H1 (cell line): Measurements from ENCODE around the gene PPP1R10. TPM values are rescaled to one million over a fixed set of nuclear protein-coding genes. Genes with fewer than 3 reads are reported as not detected.

Source experiments
- CTCF ChIA-PET: fragments of 300-600 bp; sonication (Branson Sonifier 250); formaldehyde crosslinking; loops from one replicate; lab custom pipeline; 2021; ENCODE audit not compliant: partially characterized antibody; lab: Charles Lee
- POLR2A ChIA-PET: fragments of 300-600 bp; sonication (Branson Sonifier 250); formaldehyde crosslinking; loops from one replicate; lab custom pipeline; 2021; ENCODE audit warnings: inconsistent platforms; ENCODE audit not compliant: partially characterized antibody; lab: Charles Lee
- DNase-seq, 2 experiments: peaks; one replicate each; pipeline versions ENCODE4 v3.0.0 to v3.0.0-alpha.2; 2010 to 2022; ENCODE audit warnings: low spot score in 2 of 2, low read depth in 1 of 2, mixed read lengths in 1 of 2
- FAIRE-seq: peaks from 2 replicates; lab custom pipeline; 2011; peaks lifted over from hg19 to GRCh38; lab: Jason Lieb, UNC
- H2AFZ ChIP-seq: 2 replicates; pipeline ENCODE4 v1.8.1; 2012; ENCODE audit warnings: low read length, inconsistent platforms
- H2AK5ac ChIP-seq: 2 replicates; pipeline ENCODE4 v1.6.1; 2013; ENCODE audit warnings: low read depth, low read length
- H2BK120ac ChIP-seq: replicated peaks from 2 replicates; pipeline ENCODE3; 2013; ENCODE audit warnings: low read depth, low read length, inconsistent platforms
- H2BK12ac ChIP-seq: 2 replicates; pipeline ENCODE4 v1.6.1; 2013; ENCODE audit warnings: low read depth, low read length
- H2BK15ac ChIP-seq: 2 replicates; pipeline ENCODE4 v1.6.1; 2013; ENCODE audit warnings: low read length
- H2BK20ac ChIP-seq: 2 replicates; pipeline ENCODE4 v1.6.1; 2013; ENCODE audit warnings: low read length
- H2BK5ac ChIP-seq: 2 replicates; pipeline ENCODE4 v1.6.1; 2013; ENCODE audit warnings: low read depth, low read length
- H3K14ac ChIP-seq: 2 replicates; pipeline ENCODE4 v1.6.1; 2013; ENCODE audit warnings: inconsistent platforms; ENCODE audit not compliant: insufficient read length
- H3K18ac ChIP-seq: 2 replicates; pipeline ENCODE4 v1.6.1; 2013; ENCODE audit warnings: low read length; ENCODE audit errors: extremely low read depth
- H3K23ac ChIP-seq: 2 replicates; pipeline ENCODE4 v1.6.1; 2013; ENCODE audit warnings: inconsistent platforms; ENCODE audit not compliant: insufficient read length
- H3K23me2 ChIP-seq: 2 replicates; pipeline ENCODE4 v1.6.1; 2013; ENCODE audit warnings: low read depth, low read length
- H3K27ac ChIP-seq: 2 replicates; pipeline ENCODE4 v1.6.1; 2011; ENCODE audit warnings: low read depth, low read length, inconsistent platforms
- H3K27me3 ChIP-seq, 4 experiments: replicated peaks in 1 of 4; 1 replicate in 1 of 4; 2 replicates in 3 of 4; pipeline versions ENCODE4 v1.6.1 to v1.8.1; 2011 to 2013; ENCODE audit warnings: low read length in 3 of 4, mild to moderate bottlenecking in 3 of 4, inconsistent platforms in 2 of 4, mixed read lengths in 2 of 4, moderate library complexity in 1 of 4; ENCODE audit not compliant: control insufficient read depth in 3 of 4, insufficient read depth in 3 of 4; ENCODE audit errors: extremely low read depth in 1 of 4
- H3K36me3 ChIP-seq, 4 experiments: 2 replicates each; pipeline versions ENCODE4 v1.6.1 to v1.8.1; 2011 to 2013; ENCODE audit warnings: mild to moderate bottlenecking in 4 of 4, low read length in 3 of 4, moderate library complexity in 2 of 4, control low read depth in 1 of 4, inconsistent platforms in 1 of 4; ENCODE audit not compliant: insufficient read depth in 4 of 4, control insufficient read depth in 2 of 4
- H3K4ac ChIP-seq: replicated peaks from 2 replicates; pipeline ENCODE3; 2013; ENCODE audit warnings: low read length, low read depth, mixed read lengths, inconsistent platforms; ENCODE audit not compliant: insufficient read length
- H3K4me1 ChIP-seq, 4 experiments: replicated peaks in 1 of 4; 1 replicate in 1 of 4; 2 replicates in 3 of 4; pipeline versions ENCODE4 v1.6.1 to v1.8.1; 2011 to 2013; ENCODE audit warnings: low read length in 3 of 4, inconsistent platforms in 2 of 4, mixed read lengths in 1 of 4; ENCODE audit not compliant: insufficient read depth in 4 of 4, control insufficient read depth in 3 of 4
- H3K4me2 ChIP-seq, 2 experiments: 2 replicates each; pipeline versions ENCODE4 v1.6.1 to v1.8.1; 2011 to 2013; ENCODE audit warnings: low read depth in 2 of 2, low read length in 2 of 2, control low read depth in 1 of 2, inconsistent platforms in 1 of 2, mild to moderate bottlenecking in 1 of 2; ENCODE audit not compliant: insufficient read depth in 1 of 2
- H3K4me3 ChIP-seq, 4 experiments: fragments of 200-600, 300-600 bp in 1 of 4; sonication (generic), shearing (Covaris generic), sonication (Bioruptor Twin) in 1 of 4; 2 replicates each; pipeline versions ENCODE4 v1.5.1 to v1.8.1; 2011 to 2016; ENCODE audit warnings: low read length in 4 of 4, low read depth in 3 of 4, control low read depth in 2 of 4, inconsistent platforms in 2 of 4, mild to moderate bottlenecking in 2 of 4, mixed read lengths in 1 of 4, moderate library complexity in 1 of 4; ENCODE audit not compliant: insufficient read depth in 2 of 4; ENCODE audit errors: extremely low read depth in 1 of 4
- H3K56ac ChIP-seq: replicated peaks from 2 replicates; pipeline ENCODE3; 2013; ENCODE audit warnings: low read depth, mild to moderate bottlenecking, mixed read lengths, low read length, inconsistent platforms; ENCODE audit not compliant: insufficient read length
- H3K79me1 ChIP-seq: 2 replicates; pipeline ENCODE4 v1.6.1; 2013; ENCODE audit warnings: low read depth, low read length, control low read depth
- H3K79me2 ChIP-seq, 2 experiments: 2 replicates each; pipeline versions ENCODE4 v1.6.1 to v1.8.1; 2012 to 2013; ENCODE audit warnings: low read length in 2 of 2, mild to moderate bottlenecking in 2 of 2, inconsistent platforms in 1 of 2; ENCODE audit not compliant: insufficient read depth in 2 of 2, control insufficient read depth in 1 of 2
- H3K9ac ChIP-seq, 4 experiments: replicated peaks in 1 of 4; 1 replicate in 1 of 4; 2 replicates in 3 of 4; pipeline versions ENCODE4 v1.6.1 to v1.8.1; 2011 to 2013; ENCODE audit warnings: low read depth in 3 of 4, low read length in 3 of 4, control low read depth in 2 of 4, mild to moderate bottlenecking in 2 of 4, moderate library complexity in 2 of 4, inconsistent platforms in 1 of 4; ENCODE audit errors: extremely low read depth in 1 of 4
- H3K9me3 ChIP-seq, 2 experiments: 2 replicates each; pipeline versions ENCODE4 v1.6.1 to v1.8.1; 2012 to 2013; ENCODE audit warnings: mild to moderate bottlenecking in 2 of 2, moderate library complexity in 2 of 2, control low read depth in 1 of 2, inconsistent platforms in 1 of 2, low read depth in 1 of 2, low read length in 1 of 2, mixed read lengths in 1 of 2; ENCODE audit not compliant: insufficient read depth in 2 of 2
- H4K20me1 ChIP-seq, 2 experiments: replicated peaks in 1 of 2; 2 replicates each; pipeline versions ENCODE3 to v1.8.1; 2011 to 2013; ENCODE audit warnings: inconsistent platforms in 2 of 2, low read length in 2 of 2, mild to moderate bottlenecking in 1 of 2; ENCODE audit not compliant: insufficient read depth in 2 of 2, control insufficient read depth in 1 of 2
- H4K5ac ChIP-seq: 2 replicates; pipeline ENCODE4 v1.6.1; 2013; ENCODE audit warnings: low read length, low read depth, mixed read lengths, inconsistent platforms; ENCODE audit not compliant: insufficient read length
- H4K8ac ChIP-seq: 2 replicates; pipeline ENCODE4 v1.8.0; 2013; ENCODE audit warnings: mild to moderate bottlenecking, moderate library complexity, low read length, inconsistent platforms; ENCODE audit not compliant: insufficient read depth; ENCODE audit errors: extremely low read depth
- H4K91ac ChIP-seq: replicated peaks from 2 replicates; pipeline ENCODE3; 2013; ENCODE audit warnings: low read length, mixed read lengths, inconsistent platforms; ENCODE audit not compliant: insufficient read length
- CHD1 ChIP-seq: IDR thresholded peaks from 2 replicates; pipeline ENCODE4 v1.6.1; 2012; ENCODE audit warnings: low read depth, low read length, improper control_type of control experiment
- EP300 ChIP-seq, 2 experiments: IDR thresholded peaks; 1 replicate in 1 of 2; 2 replicates in 1 of 2; pipeline ENCODE4 v1.6.1; 2011 to 2012; ENCODE audit warnings: low read depth in 2 of 2, low read length in 2 of 2, mild to moderate bottlenecking in 2 of 2, borderline replicate concordance in 1 of 2, inconsistent platforms in 1 of 2, moderate library complexity in 1 of 2
- GABPA ChIP-seq: IDR thresholded peaks from 2 replicates; pipeline ENCODE4 v1.6.1; 2011; ENCODE audit warnings: mild to moderate bottlenecking, low read length, moderate library complexity, borderline replicate concordance; ENCODE audit not compliant: insufficient read depth
- GTF2F1 ChIP-seq: IDR thresholded peaks from 2 replicates; pipeline ENCODE4 v1.6.1; 2012; ENCODE audit warnings: low read depth, low read length, improper control_type of control experiment, borderline replicate concordance
- NRF1 ChIP-seq: IDR thresholded peaks from 2 replicates; pipeline ENCODE4 v1.6.1; 2011; ENCODE audit warnings: mild to moderate bottlenecking, low read depth, low read length, improper control_type of control experiment
- POLR2AphosphoS5 ChIP-seq: IDR thresholded peaks from 2 replicates; pipeline ENCODE4 v1.6.1; 2011; ENCODE audit warnings: low read depth, low read length
- SIRT6 ChIP-seq: IDR thresholded peaks from one replicate; pipeline ENCODE4 v1.7.1; 2012; ENCODE audit warnings: low read length, inconsistent platforms
- SIX5 ChIP-seq: IDR thresholded peaks from 2 replicates; pipeline ENCODE4 v1.6.1; 2011; ENCODE audit warnings: mild to moderate bottlenecking, low read depth, low read length
- SP1 ChIP-seq: IDR thresholded peaks from 2 replicates; pipeline ENCODE4 v1.6.1; 2011; ENCODE audit warnings: low read depth, low read length
- TBP ChIP-seq: IDR thresholded peaks from 2 replicates; pipeline ENCODE4 v1.6.1; 2011; ENCODE audit warnings: low read depth, low read length, improper control_type of control experiment
- ZNF274 ChIP-seq: IDR thresholded peaks from 2 replicates; pipeline ENCODE4 v1.7.0; 2012; ENCODE audit warnings: low read length, borderline replicate concordance; ENCODE audit errors: extremely low read depth
- WGBS, 2 experiments: shearing (Covaris generic) in 1 of 2; methylation state at CpG; one replicate each; pipeline versions ENCODE4 v1.1.6 to v1.1.7; 2013 to 2015; ENCODE audit warnings: low lambda C conversion rate in 2 of 2, mixed read lengths in 2 of 2, inconsistent platforms in 1 of 2, low coverage in 1 of 2, missing lambda C conversion rate in 1 of 2; ENCODE audit not compliant: insufficient replicate concordance in 2 of 2, insufficient coverage in 1 of 2, insufficient read length in 1 of 2; ENCODE audit errors: extremely low coverage in 1 of 2, missing lambda C conversion rate in 1 of 2; 5-methylcytosine and 5-hydroxymethylcytosine counted together
- polyA plus RNA-seq, 7 experiments: library from polyadenylated mRNA; depleted of rRNA in 3 of 7; stranded (reverse) in 5 of 7; unstranded in 2 of 7; fragments of >200 nt in 5 of 7; fragments of 200-250 nt in 2 of 7; gene quantifications; 1 replicate in 5 of 7; 2 replicates in 1 of 7; 4 replicates in 1 of 7; pipeline versions ENCODE4 v1.2.1 to v1.2.3, GENCODE V29; 2011 to 2013; ENCODE audit warnings: missing spikeins in 2 of 7, mixed read lengths in 2 of 7
- total RNA-seq: library from RNA; stranded (reverse); fragmentation: NEBNext Ultra II Directional; extraction: Animal tissue kit (Norgen Biotek cat#: 25700); gene quantifications from 2 replicates; pipeline ENCODE4 v1.2.1, GENCODE V29; 2021

PPP1R10 gene
- total and polyA plus RNA-seq, 2 of the 8 experiments (the other 6 are each of a cell fraction or from before 2014, with no cell fraction given), result 23.9 to 89.1 TPM

DNA sequence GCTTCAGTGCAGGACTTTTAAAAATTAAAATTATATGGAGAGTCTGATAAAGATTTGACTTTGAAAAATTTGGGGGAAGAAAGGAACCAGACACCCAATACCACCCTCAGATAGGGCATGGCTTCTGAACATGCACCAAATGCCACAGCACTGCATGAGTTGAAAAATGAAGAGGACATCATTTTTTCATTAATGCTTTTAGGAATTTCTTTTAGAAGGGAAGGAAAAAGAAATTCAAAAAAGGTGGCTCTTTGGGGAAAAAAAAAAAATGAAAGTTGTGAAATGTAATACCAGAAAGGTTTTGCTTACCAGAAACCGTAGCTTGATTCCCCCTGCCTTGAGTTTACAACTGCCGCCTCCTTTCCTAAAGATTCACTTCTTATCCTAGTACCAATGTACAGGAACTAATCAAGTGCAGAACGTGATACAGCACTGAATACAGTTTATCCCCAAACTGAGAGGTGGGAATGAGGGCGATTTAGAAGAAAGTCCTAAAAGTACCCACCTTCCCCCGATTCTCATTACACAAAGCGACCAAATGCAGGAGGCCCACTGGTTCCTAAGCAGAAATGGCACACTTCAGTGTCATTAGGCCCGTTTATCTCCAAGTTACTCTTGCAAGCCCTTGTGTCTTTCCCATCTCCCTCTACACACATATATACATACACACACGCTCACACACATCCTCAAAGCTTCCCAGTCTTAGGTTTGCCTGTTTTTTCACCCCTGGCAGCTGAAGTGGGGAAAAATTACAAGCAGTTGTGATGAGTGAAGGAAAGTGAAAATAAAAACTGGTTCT, 2.8 kb downstream of the PPP1R10 start:
- no peaks in the 10 kb centered on the region for H3K9me3 ChIP-seq
- H2AK5ac ChIP-seq, result 0 out of 2 replicates have a peak overlapping the region, but pooled peaks have one; percentile 34
- peaks cover 6 to 48% (median 19%) of the 10 kb centered on the region in 4 experiments for H3K36me3 ChIP-seq
- H3K4me3 ChIP-seq, result peak overlapping the region; percentile 31 to 90 (median 44); a peak in 7 of 8 replicates
- H3K4me1 ChIP-seq, result peaks cover 0 to 6% (median 4%) of the 10 kb centered on the region in 4 experiments; a peak in 4 of 7 replicates
- H4K91ac ChIP-seq, result no peak overlapping the region
- no peak overlapping the region for H2AFZ ChIP-seq
- peak overlapping the region; percentile 34; the same call in 1 of the 2 replicates for H3K18ac ChIP-seq
- DNase-seq (no peak), FAIRE-seq (no peak)
- CTCF ChIA-PET, result interaction anchor here (0.6 to 2.4 kb wide), 7 partner anchors 9 to 27 kb away, joined by 3 to 17 read pairs (median 3); no protein-coding TSS in a partner anchor
- peaks cover 14% of the 10 kb centered on the region for H3K23me2 ChIP-seq
- peak overlapping the region; percentile 53; the same call in 1 of the 2 replicates for H2BK5ac ChIP-seq
- peaks cover 11% of the 10 kb centered on the region; the same call in 1 of the 2 replicates for H3K79me1 ChIP-seq
- H4K5ac ChIP-seq, result no peak overlapping the region
- peak overlapping the region; percentile 35; the same call in 1 of the 2 replicates for H2BK12ac ChIP-seq
- 72% methylated on average over 8 of the region's 8 CpGs; no CpG with 5 or more reads in 1 of the 2 experiments for WGBS, 2 experiments
- H4K8ac ChIP-seq, result no peak overlapping the region
- H3K4ac ChIP-seq, result no peak overlapping the region
- POLR2A ChIA-PET, result interaction anchor here (0.6 to 4.8 kb wide), 45 partner anchors 10 to 551 kb away, joined by 3 to 443 read pairs (median 6); partner anchors contain the start of genes ABCF1, ATAT1, C6orf136 and DHX16
- no peak overlapping the region for H3K56ac ChIP-seq
- H2BK15ac ChIP-seq, result no peak overlapping the region
- H3K9ac ChIP-seq, result peak overlapping the region in 3 of 4 experiments; percentile 58 to 100 (median 59); a peak in 6 of 7 replicates
- H3K27me3 ChIP-seq, result no peaks in the 10 kb centered on the region
- H4K20me1 ChIP-seq, result peaks cover 1 to 4% of the 10 kb centered on the region in 2 experiments
- peak overlapping the region; percentile 96 to 98 for H3K4me2 ChIP-seq
- H3K79me2 ChIP-seq, result peaks cover 4 to 72% of the 10 kb centered on the region in 2 experiments; a peak in 3 of 4 replicates
- no peak overlapping the region for H3K23ac ChIP-seq
- H2BK120ac ChIP-seq, result no peak overlapping the region
- H2BK20ac ChIP-seq, result no peak overlapping the region
- H3K27ac ChIP-seq, result peak overlapping the region; percentile 98
- H3K14ac ChIP-seq, result no peak overlapping the region
- TF ChIP-seq SIX5, result no peak
- no peak for TF ChIP-seq EP300 (IDR thresholded peaks at IDR 0.05; ENCODE audit: borderline replicate concordance in 1 of 2, low read depth in 2 of 2, low read length in 2 of 2)
- TF ChIP-seq ZNF274, result no peak
- no peak for TF ChIP-seq GABPA
- TF ChIP-seq POLR2AphosphoS5, result peak; percentile 81
- TF ChIP-seq TBP, result no peak
- TF ChIP-seq GTF2F1, result no peak
- no peak; the same call in 1 of the 2 replicates for TF ChIP-seq NRF1
- TF ChIP-seq CHD1, result peak; percentile 19; the same call in 1 of the 2 replicates
- TF ChIP-seq SP1, result no peak
- TF ChIP-seq SIRT6, result no peak
